SK-N-SH treated with all-trans-retinoic acid at 6 μM for 48 hours (cell line): ENCODE data around the gene SLC6A9.

Experiments used
- ATAC-seq: fragments of 200-7000 bp; cut with Tn5 transposase; 3 replicates; pipeline ENCODE4 v1.9.1; 2020; ENCODE audit warnings: mild to moderate bottlenecking, moderate library complexity
- ARNTL ChIP-seq: fragments of 450-650 bp; formaldehyde crosslinking; IDR thresholded peaks from 2 replicates; pipeline ENCODE4 v1.5.0; 2020; ENCODE audit warnings: low read depth, mild to moderate bottlenecking, moderate library complexity, borderline replicate concordance
- CSDC2 ChIP-seq: fragments of 250-450 bp; sonication (Bioruptor Pico); IDR thresholded peaks from 2 replicates; pipeline ENCODE4 v1.5.0; 2020; ENCODE audit warnings: mild to moderate bottlenecking, moderate library complexity
- CSRNP3 ChIP-seq: fragments of 250-450 bp; sonication (Bioruptor Pico); IDR thresholded peaks from 2 replicates; pipeline ENCODE4 v1.5.1; 2021; ENCODE audit warnings: mild to moderate bottlenecking, moderate library complexity
- ESRRG ChIP-seq: fragments of 250-450 bp; sonication (Bioruptor Pico); IDR thresholded peaks from 2 replicates; pipeline ENCODE4 v1.6.1; 2021; ENCODE audit warnings: mild to moderate bottlenecking
- GLIS3 ChIP-seq: fragments of 250-450 bp; sonication (Bioruptor Pico); IDR thresholded peaks from 2 replicates; pipeline ENCODE4 v1.5.0; 2020; ENCODE audit warnings: mild to moderate bottlenecking, moderate library complexity
- OSR1 ChIP-seq: fragments of 250-450 bp; sonication (Bioruptor Pico); IDR thresholded peaks from 2 replicates; pipeline ENCODE4 v1.8.0; 2022; ENCODE audit warnings: moderate library complexity, mild to moderate bottlenecking, inconsistent platforms
- PATZ1 ChIP-seq: fragments of 250-450 bp; sonication (Bioruptor Pico); IDR thresholded peaks from 2 replicates; pipeline ENCODE4 v1.8.0; 2020; ENCODE audit warnings: mild to moderate bottlenecking, moderate library complexity, borderline replicate concordance
- POU6F1 ChIP-seq: fragments of 250-450 bp; sonication (Bioruptor Pico); IDR thresholded peaks from 2 replicates; pipeline ENCODE4 v1.8.0; 2021; ENCODE audit warnings: low read depth, mild to moderate bottlenecking, moderate library complexity, borderline replicate concordance
- PPARA ChIP-seq: fragments of 250-450 bp; sonication (Bioruptor Pico); IDR thresholded peaks from 2 replicates; pipeline ENCODE4 v1.5.0; 2020; ENCODE audit warnings: mild to moderate bottlenecking, borderline replicate concordance
- RARB ChIP-seq: fragments of 250-450 bp; sonication (Bioruptor Pico); IDR thresholded peaks from 2 replicates; pipeline ENCODE4 v1.8.0; 2021; ENCODE audit warnings: mild to moderate bottlenecking, moderate library complexity
- SNAI2 ChIP-seq: fragments of 250-450 bp; sonication (Bioruptor Pico); IDR thresholded peaks from 2 replicates; pipeline ENCODE4 v1.5.0; 2020; ENCODE audit warnings: mild to moderate bottlenecking, moderate library complexity
- TCF4 ChIP-seq: fragments of 250-450 bp; sonication (Bioruptor Pico); IDR thresholded peaks from 2 replicates; pipeline ENCODE4 v1.8.0; 2021; ENCODE audit warnings: mild to moderate bottlenecking, moderate library complexity, borderline replicate concordance
- TOX ChIP-seq: fragments of 250-450 bp; sonication (Bioruptor Pico); IDR thresholded peaks from 2 replicates; pipeline ENCODE4 v1.8.0; 2021; ENCODE audit warnings: mild to moderate bottlenecking, moderate library complexity, borderline replicate concordance
- TSHZ2 ChIP-seq: fragments of 250-450 bp; sonication (Bioruptor Pico); IDR thresholded peaks from 2 replicates; pipeline ENCODE4 v1.5.0; 2020; ENCODE audit warnings: mild to moderate bottlenecking, moderate library complexity
- ZC3H10 ChIP-seq: fragments of 250-450 bp; sonication (Bioruptor Pico); IDR thresholded peaks from 2 replicates; pipeline ENCODE4 v1.5.1; 2021; ENCODE audit warnings: mild to moderate bottlenecking, moderate library complexity
- ZFP3 ChIP-seq: fragments of 250-450 bp; sonication (Bioruptor Pico); IDR thresholded peaks from 2 replicates; pipeline ENCODE4 v1.5.0; 2020; ENCODE audit warnings: mild to moderate bottlenecking, moderate library complexity
- ZFP30 ChIP-seq: fragments of 450-650 bp; formaldehyde crosslinking; IDR thresholded peaks from 2 replicates; pipeline ENCODE4 v1.5.0; 2022; ENCODE audit warnings: mild to moderate bottlenecking, moderate library complexity
- ZNF565 ChIP-seq: fragments of 450-650 bp; formaldehyde crosslinking; conservative IDR thresholded peaks from 2 replicates; pipeline ENCODE4 v1.5.0; 2020; ENCODE audit warnings: low read depth, mild to moderate bottlenecking, moderate library complexity
- ZNF70 ChIP-seq: fragments of 450-650 bp; formaldehyde crosslinking; IDR thresholded peaks from 2 replicates; pipeline ENCODE4 v1.5.0; 2020; ENCODE audit warnings: mild to moderate bottlenecking, moderate library complexity
- ZNF8 ChIP-seq: fragments of 450-650 bp; formaldehyde crosslinking; IDR thresholded peaks from 2 replicates; pipeline ENCODE4 v1.5.0; 2020; ENCODE audit warnings: mild to moderate bottlenecking, moderate library complexity

Gene SLC6A9

GRCh38 chr1:44077421-44077820 lies 46.2 kb upstream of the SLC6A9 start (continued):
- TF ChIP-seq POU6F1 (CRISPR knock-in tag) (no peak), TOX (CRISPR knock-in tag) (no peak), ZNF565 (CRISPR knock-in tag) (no peak), OSR1 (CRISPR knock-in tag) (no peak)
- TF ChIP-seq, all 23 proteins: peak for 0

- TF ChIP-seq OSR1 (CRISPR knock-in tag) (no peak), ESRRG (CRISPR knock-in tag) (no peak), ZC3H10 (CRISPR knock-in tag) (no peak), ZNF565 (CRISPR knock-in tag) (no peak), ZNF70 (CRISPR knock-in tag) (no peak), PATZ1 (CRISPR knock-in tag) (no peak), TSHZ2 (CRISPR knock-in tag) (no peak), SNAI2 (CRISPR knock-in tag) (no peak), ZFP3 (no peak), TCF4 (no peak)
- ATAC-seq: no peak
Measured at GRCh38 chr1:44076066-44076465, 44.8 kb upstream of the SLC6A9 start.

GRCh38 chr1:44074415-44074814 lies 43.2 kb upstream of the SLC6A9 start:
- no peak for TF ChIP-seq SNAI2 (CRISPR knock-in tag)
- TF ChIP-seq TSHZ2 (CRISPR knock-in tag): no peak
- TF ChIP-seq GLIS3 (CRISPR knock-in tag): no peak
- no peak for TF ChIP-seq PATZ1 (CRISPR knock-in tag)
- TF ChIP-seq TCF4: no peak
- TF ChIP-seq RARB (CRISPR knock-in tag): no peak
- no peak for TF ChIP-seq ZFP30 (CRISPR knock-in tag)
- TF ChIP-seq ARNTL (CRISPR knock-in tag): no peak
- TF ChIP-seq ZFP3: no peak
- no peak for TF ChIP-seq PPARA (CRISPR knock-in tag)
- no peak for TF ChIP-seq ZNF70 (CRISPR knock-in tag)
- TF ChIP-seq CSRNP3 (CRISPR knock-in tag): no peak
- no peak for TF ChIP-seq ZNF565 (CRISPR knock-in tag)
- no peak for TF ChIP-seq CSDC2 (CRISPR knock-in tag)
- TF ChIP-seq POU6F1 (CRISPR knock-in tag): no peak
- TF ChIP-seq ZC3H10 (CRISPR knock-in tag): no peak
- TF ChIP-seq TOX (CRISPR knock-in tag): no peak
- no peak for TF ChIP-seq ZNF8 (CRISPR knock-in tag)
- ATAC-seq: no peak
